A673 (cell line): ENCODE results near the gene KCNIP4. TPM values are rescaled to one million over a fixed set of nuclear protein-coding genes. Genes with fewer than 3 reads are reported as not detected.

Experiments
- BruUV-seq: library from RNA; stranded (reverse); fragments of 400-500 nt; replicated peaks from 2 replicates; lab custom pipeline; 2021; lab: Mats Ljungman, UMichigan
- CTCF ChIA-PET: fragments of 300-600 bp; sonication (Branson Sonifier 250); formaldehyde crosslinking; loops from one replicate; lab custom pipeline; 2022; ENCODE audit warnings: antibody characterized with exemption; lab: Charles Lee
- POLR2A ChIA-PET: fragments of 300-600 bp; sonication (Branson Sonifier 250); formaldehyde crosslinking; loops from one replicate; lab custom pipeline; 2022; ENCODE audit warnings: antibody characterized with exemption; ENCODE audit not compliant: low non-redundant PET; lab: Charles Lee
- DNase-seq: peaks from one replicate; pipeline ENCODE4 v3.0.0-alpha.2; 2015; ENCODE audit warnings: low spot score
- H3K27ac ChIP-seq: fragments of 200-600 bp; sonication (generic); 2 replicates; pipeline ENCODE4 v1.5.1; 2016; ENCODE audit warnings: mixed run types, low read depth, mild to moderate bottlenecking, mixed read lengths, antibody characterized with exemption, low read length; ENCODE audit not compliant: poor library complexity, severe bottlenecking
- H3K27me3 ChIP-seq: fragments of 200-600 bp; sonication (generic); replicated peaks from 2 replicates; pipeline ENCODE4 v1.6.1; 2017; ENCODE audit warnings: mixed run types, low read depth, mild to moderate bottlenecking, mixed read lengths, antibody characterized with exemption, low read length; ENCODE audit not compliant: insufficient read depth, poor library complexity
- H3K36me3 ChIP-seq: fragments of 200-600 bp; sonication (generic); 2 replicates; pipeline ENCODE4 v1.6.1; 2016; ENCODE audit warnings: mixed run types, mild to moderate bottlenecking, mixed read lengths, antibody characterized with exemption, low read length; ENCODE audit not compliant: insufficient read depth, poor library complexity, severe bottlenecking
- H3K4me1 ChIP-seq: fragments of 200-600 bp; sonication (generic); 2 replicates; pipeline ENCODE4 v1.6.1; 2017; ENCODE audit warnings: mixed run types, mild to moderate bottlenecking, mixed read lengths, antibody characterized with exemption, low read length; ENCODE audit not compliant: insufficient read depth, poor library complexity, severe bottlenecking
- H3K4me3 ChIP-seq: fragments of 200-600 bp; sonication (generic); 2 replicates; pipeline ENCODE4 v1.5.1; 2016; ENCODE audit warnings: low read depth, mixed run types, mild to moderate bottlenecking, mixed read lengths, low read length; ENCODE audit not compliant: poor library complexity, severe bottlenecking
- H3K9me3 ChIP-seq: fragments of 200-600 bp; sonication (generic); 2 replicates; pipeline ENCODE4 v1.6.1; 2016; ENCODE audit warnings: mixed run types, low read depth, mild to moderate bottlenecking, mixed read lengths, antibody characterized with exemption, low read length; ENCODE audit not compliant: poor library complexity, severe bottlenecking
- EZH2 ChIP-seq: fragments of 200-600 bp; sonication (generic); IDR thresholded peaks from 2 replicates; pipeline ENCODE4 v1.6.1; 2017; ENCODE audit warnings: borderline replicate concordance, low read depth, mild to moderate bottlenecking, mixed read lengths, antibody characterized with exemption, low read length; ENCODE audit not compliant: poor library complexity, severe bottlenecking
- intact Hi-C: fragments of 100-400 bp; cut with micrococcal nuclease; formaldehyde crosslinking; loops from one replicate; pipeline ENCODE4 v1.10.0; 2022; ENCODE audit not compliant: unreplicated experiment
- total RNA-seq: library from RNA; stranded (reverse); gene quantifications from 2 replicates; pipeline ENCODE4 v1.2.3, GENCODE V29; 2021
- TF ChIP-seq, protein P1 (sequence below): fragments of 300-800, 200-600 bp; sonication (generic); conservative IDR thresholded peaks from 2 replicates; pipeline ENCODE4 v1.5.1; 2017; ENCODE audit warnings: low read depth, mild to moderate bottlenecking, antibody characterized with exemption, low read length, moderate library complexity, mixed read lengths

The KCNIP4 gene
- total RNA-seq, 1 experiment from 2014 or later = not detected

DNA sequence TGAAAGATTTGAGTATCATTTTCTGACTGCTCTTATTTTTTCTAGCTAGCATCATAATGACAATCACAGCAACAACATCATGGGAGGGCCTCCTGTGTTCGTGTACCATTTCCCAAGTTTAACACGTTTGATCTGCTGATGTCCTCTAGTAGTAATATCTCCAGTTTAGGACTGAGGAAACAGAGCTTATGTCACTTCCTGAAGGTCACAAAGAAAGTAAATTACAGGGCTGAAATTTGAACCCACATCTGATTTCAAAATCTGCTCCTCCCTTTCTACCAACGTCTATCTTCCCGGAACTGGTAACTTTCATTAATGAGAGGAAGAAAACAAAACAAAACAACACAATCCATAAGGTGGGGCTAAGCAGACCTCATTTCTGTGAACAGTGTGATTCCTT lies 945.6 kb downstream of the KCNIP4 start:
- DNase-seq = no peak
- Histone ChIP-seq H3K27me3 (no peaks in the 10 kb centered on the region), H3K36me3 (no peaks in the 10 kb centered on the region), H3K4me3 (no peak overlapping the region), H3K27ac (no peak overlapping the region), H3K4me1 (no peaks in the 10 kb centered on the region), H3K9me3 (no peaks in the 10 kb centered on the region)
- POLR2A ChIA-PET = no interaction called here
- TF ChIP-seq, protein P1, sequence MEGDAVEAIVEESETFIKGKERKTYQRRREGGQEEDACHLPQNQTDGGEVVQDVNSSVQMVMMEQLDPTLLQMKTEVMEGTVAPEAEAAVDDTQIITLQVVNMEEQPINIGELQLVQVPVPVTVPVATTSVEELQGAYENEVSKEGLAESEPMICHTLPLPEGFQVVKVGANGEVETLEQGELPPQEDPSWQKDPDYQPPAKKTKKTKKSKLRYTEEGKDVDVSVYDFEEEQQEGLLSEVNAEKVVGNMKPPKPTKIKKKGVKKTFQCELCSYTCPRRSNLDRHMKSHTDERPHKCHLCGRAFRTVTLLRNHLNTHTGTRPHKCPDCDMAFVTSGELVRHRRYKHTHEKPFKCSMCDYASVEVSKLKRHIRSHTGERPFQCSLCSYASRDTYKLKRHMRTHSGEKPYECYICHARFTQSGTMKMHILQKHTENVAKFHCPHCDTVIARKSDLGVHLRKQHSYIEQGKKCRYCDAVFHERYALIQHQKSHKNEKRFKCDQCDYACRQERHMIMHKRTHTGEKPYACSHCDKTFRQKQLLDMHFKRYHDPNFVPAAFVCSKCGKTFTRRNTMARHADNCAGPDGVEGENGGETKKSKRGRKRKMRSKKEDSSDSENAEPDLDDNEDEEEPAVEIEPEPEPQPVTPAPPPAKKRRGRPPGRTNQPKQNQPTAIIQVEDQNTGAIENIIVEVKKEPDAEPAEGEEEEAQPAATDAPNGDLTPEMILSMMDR = no peak
- no peak for TF ChIP-seq EZH2
- intact Hi-C loops = no loop called here
- no TSS peak for BruUV-seq
- CTCF ChIA-PET = no interaction called here

DNA sequence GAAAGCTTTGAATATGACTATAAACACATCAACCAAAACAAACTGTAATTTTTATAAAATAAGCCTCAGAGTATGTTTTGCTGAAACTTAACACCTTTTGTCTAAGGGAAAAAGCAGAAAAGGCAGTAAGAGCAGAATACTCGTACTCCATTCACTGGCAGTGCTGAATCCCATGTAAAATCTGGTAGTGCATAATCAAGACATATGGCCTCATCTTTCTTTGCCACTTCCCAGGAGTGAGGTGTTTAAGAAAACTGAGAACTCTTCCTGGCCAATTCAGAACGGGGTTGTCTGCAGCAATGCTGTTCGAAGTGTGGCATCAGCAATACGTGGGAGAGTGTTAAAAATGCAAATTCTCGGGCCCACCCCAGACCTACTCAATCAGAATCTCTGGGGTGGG lies 946.3 kb downstream of the KCNIP4 start:
- no peaks in the 10 kb centered on the region for H3K9me3 ChIP-seq
- ChIA-PET POLR2A (no interaction called here), CTCF (no interaction called here)
- H3K4me1 ChIP-seq = no peaks in the 10 kb centered on the region
- no peak overlapping the region for H3K4me3 ChIP-seq
- intact Hi-C loops = no loop called here
- no peaks in the 10 kb centered on the region for H3K36me3 ChIP-seq
- TF ChIP-seq, protein P1 = no peak
- no peak for TF ChIP-seq EZH2
- no peak for DNase-seq
- H3K27me3 ChIP-seq = no peaks in the 10 kb centered on the region
- H3K27ac ChIP-seq = no peak overlapping the region
- no TSS peak for BruUV-seq

DNA sequence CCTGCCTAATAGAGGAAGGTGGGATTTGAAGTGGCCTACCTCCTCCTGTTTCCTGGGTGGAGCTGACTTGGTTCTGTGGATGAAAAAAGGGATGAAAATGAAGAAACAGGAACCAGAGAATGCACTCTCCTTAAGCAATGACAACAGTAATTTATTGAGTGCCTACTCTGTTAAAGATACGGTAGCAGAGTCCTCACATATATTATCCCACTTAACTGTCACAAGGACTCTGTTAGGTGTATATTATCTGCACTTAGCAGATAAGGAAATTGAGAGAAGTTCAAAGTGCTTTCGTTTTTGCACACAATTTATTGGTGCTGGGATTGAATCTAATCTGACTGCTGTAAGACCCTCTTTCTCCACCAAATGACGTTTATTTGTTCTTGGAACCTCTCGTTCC lies 947.1 kb downstream of the KCNIP4 start:
- BruUV-seq = no TSS peak
- ChIA-PET CTCF (no interaction called here), POLR2A (no interaction called here)
- no peak for DNase-seq
- H3K9me3 ChIP-seq = no peaks in the 10 kb centered on the region
- H3K27ac ChIP-seq = no peak overlapping the region
- H3K4me1 ChIP-seq = no peaks in the 10 kb centered on the region
- TF ChIP-seq EZH2 = no peak
- TF ChIP-seq, protein P1 = no peak
- no peaks in the 10 kb centered on the region for H3K36me3 ChIP-seq
- intact Hi-C loops = no loop called here
- H3K4me3 ChIP-seq = no peak overlapping the region
- no peaks in the 10 kb centered on the region for H3K27me3 ChIP-seq
